Left lung (tissue), 10 donors: Measurements from ENCODE around the gene TIMP3. TPM values are rescaled to one million over a fixed set of nuclear protein-coding genes. Genes with fewer than 3 reads are reported as not detected.
A peak's percentile ranks its signal among the peaks of the same experiment; 100 is the strongest.

Experiments
- ATAC-seq: fragments of 200-7000 bp; cut with Tn5 transposase; one replicate; pipeline ENCODE4 v1.9.1; 2020; ENCODE audit warnings: moderate library complexity
- DNase-seq, 4 donors: peaks; one replicate each; pipeline ENCODE4 v3.0.0-alpha.2; 2013 to 2020
- H3K27ac ChIP-seq, 2 donors: fragments of 200-600 bp; sonication (generic) in 1 of 2; one replicate each; pipeline versions ENCODE4 v1.5.0 to v1.8.0; 2020 to 2021
- H3K27me3 ChIP-seq, 2 donors: fragments of 200-600 bp; sonication (generic) in 1 of 2; one replicate each; pipeline versions ENCODE4 v1.5.0 to v1.8.0; 2020 to 2021
- H3K36me3 ChIP-seq, 2 donors: fragments of 200-600 bp; sonication (generic) in 1 of 2; one replicate each; pipeline versions ENCODE4 v1.5.0 to v1.8.0; 2020 to 2021
- H3K4me1 ChIP-seq, 2 donors: fragments of 200-600 bp; one replicate each; pipeline ENCODE4 v1.8.0; 2021
- H3K4me3 ChIP-seq, 2 donors: fragments of 200-600 bp; sonication (generic) in 1 of 2; one replicate each; pipeline versions ENCODE4 v1.5.0 to v1.8.0; 2020 to 2021; ENCODE audit warnings: mild to moderate bottlenecking in 1 of 2
- H3K9me3 ChIP-seq, 2 donors: fragments of 200-600 bp; sonication (generic) in 1 of 2; one replicate each; pipeline versions ENCODE4 v1.5.0 to v1.8.0; 2020 to 2021
- CTCF ChIP-seq, 2 donors: fragments of 200-600 bp; sonication (generic) in 1 of 2; IDR thresholded peaks; one replicate each; pipeline versions ENCODE4 v1.5.0 to v1.8.0; 2021; ENCODE audit warnings: antibody characterized with exemption in 2 of 2
- intact Hi-C, 2 donors: fragments of 100-400 bp; cut with DNase I; formaldehyde crosslinking; loops; one replicate each; pipeline versions ENCODE4 v1.11.2 to v1.14.2; 2022
- polyA plus RNA-seq, 6 donors: library from polyadenylated mRNA; unstranded; fragments of 120-200 nt; gene quantifications; one replicate each; pipeline ENCODE4 v1.2.1, GENCODE V29; 2013; ENCODE audit not compliant: insufficient read length in 6 of 6
- total RNA-seq, 2 donors: library from RNA; stranded (reverse); fragmentation: NEBNext Ultra II Directional; extraction: Animal tissue kit (Norgen Biotek cat#: 25700); gene quantifications; one replicate each; pipeline ENCODE4 v1.2.1, GENCODE V29; 2021
- donor health status: DM: no; HTN: yes; CAD: no.
- donor health status: DM: no; HTN: no; CAD: no.

TIMP3 gene
- total and polyA plus RNA-seq, 8 donors, result 146 to 308 (median 162) TPM

GRCh38 chr22:32823024-32823730, 21.7 kb downstream of the TIMP3 start:
- H3K27me3 ChIP-seq, result no peaks in the 10 kb centered on the region
- ATAC-seq (peak; percentile 48), DNase-seq (no peak)
- TF ChIP-seq CTCF (IDR thresholded peaks at IDR 0.05), result peak in 1 of 2 donors; percentile 29
- H3K36me3 ChIP-seq, result no peaks in the 10 kb centered on the region
- H3K27ac ChIP-seq, result peak overlapping the region in 1 of 2 donors; percentile 8
- H3K9me3 ChIP-seq, result no peaks in the 10 kb centered on the region
- H3K4me3 ChIP-seq, result no peak overlapping the region
- H3K4me1 ChIP-seq, result peaks cover 12 to 45% of the 10 kb centered on the region in 2 donors
- intact Hi-C loops, result no loop called here

GRCh38 chr22:32824531-32825312, 23.2 kb downstream of the TIMP3 start:
- no peaks in the 10 kb centered on the region for H3K9me3 ChIP-seq
- H3K27ac ChIP-seq, result peak overlapping the region in 1 of 2 donors; percentile 33
- H3K4me1 ChIP-seq, result peaks cover 12 to 49% of the 10 kb centered on the region in 2 donors
- H3K36me3 ChIP-seq, result no peaks in the 10 kb centered on the region
- intact Hi-C loops, result no loop called here
- no peak for TF ChIP-seq CTCF (IDR thresholded peaks at IDR 0.05)
- ATAC-seq, result no peak
- no peak for DNase-seq
- H3K27me3 ChIP-seq, result no peaks in the 10 kb centered on the region
- H3K4me3 ChIP-seq, result no peak overlapping the region

GRCh38 chr22:32826537-32826936, 25.0 kb downstream of the TIMP3 start:
- peak overlapping the region in 1 of 2 donors; percentile 20 for H3K27ac ChIP-seq
- no peaks in the 10 kb centered on the region for H3K27me3 ChIP-seq
- no peak for ATAC-seq
- DNase-seq, result no peak
- no peak for TF ChIP-seq CTCF (IDR thresholded peaks at IDR 0.05)
- intact Hi-C loops, result no loop called here
- H3K36me3 ChIP-seq, result no peaks in the 10 kb centered on the region
- no peak overlapping the region for H3K4me3 ChIP-seq
- peaks cover 16 to 68% of the 10 kb centered on the region in 2 donors for H3K4me1 ChIP-seq
- no peaks in the 10 kb centered on the region for H3K9me3 ChIP-seq

- H3K4me1 ChIP-seq, result peaks cover 16 to 73% of the 10 kb centered on the region in 2 donors
- H3K9me3 ChIP-seq, result no peaks in the 10 kb centered on the region
- H3K4me3 ChIP-seq, result no peak overlapping the region
- intact Hi-C loops, result no loop called here
- no peaks in the 10 kb centered on the region for H3K27me3 ChIP-seq
- ATAC-seq (no peak), DNase-seq (no peak)
- H3K36me3 ChIP-seq, result no peaks in the 10 kb centered on the region
- peak overlapping the region in 1 of 2 donors; percentile 20 for H3K27ac ChIP-seq
- TF ChIP-seq CTCF (IDR thresholded peaks at IDR 0.05), result no peak
Measured at GRCh38 chr22:32827049-32827602, 25.6 kb downstream of the TIMP3 start.

- H3K36me3 ChIP-seq, result no peaks in the 10 kb centered on the region
- H3K27me3 ChIP-seq, result no peaks in the 10 kb centered on the region
- peaks cover 16 to 78% of the 10 kb centered on the region in 2 donors for H3K4me1 ChIP-seq
- no peaks in the 10 kb centered on the region for H3K9me3 ChIP-seq
- intact Hi-C loops, result no loop called here
- peak; percentile 65 for ATAC-seq
- peak overlapping the region in 1 of 2 donors; percentile 20 for H3K27ac ChIP-seq
- no peak overlapping the region for H3K4me3 ChIP-seq
- no peak for DNase-seq
- TF ChIP-seq CTCF (IDR thresholded peaks at IDR 0.05), result no peak
Measured at GRCh38 chr22:32828150-32828549, 26.6 kb downstream of the TIMP3 start.
